Body of pancreas (tissue), 4 donors: Measurements from ENCODE around the gene PCSK2. TPM values are rescaled to one million over a fixed set of nuclear protein-coding genes. Genes with fewer than 3 reads are reported as not detected.

ENCODE experiments used
- ATAC-seq: fragments of 150-250 bp; one replicate; pipeline ENCODE4 v1.9.1; 2016
- DNase-seq, 4 donors: peaks; one replicate each; pipeline ENCODE4 v3.0.0-alpha.2; 2019
- H3K27ac ChIP-seq, 4 donors: fragments of 200-600 bp; sonication (generic); 1 replicate in 3 of 4; 2 replicates in 1 of 4; pipeline versions ENCODE4 v1.5.1 to v1.6.1; 2016 to 2019; ENCODE audit warnings: mild to moderate bottlenecking in 1 of 4, mixed read lengths in 1 of 4, moderate library complexity in 1 of 4
- H3K27me3 ChIP-seq, 2 donors: fragments of 200-600 bp; sonication (generic); one replicate each; pipeline ENCODE4 v1.6.0; 2016; ENCODE audit warnings: mild to moderate bottlenecking in 1 of 2
- H3K36me3 ChIP-seq, 2 donors: fragments of 200-600 bp; sonication (generic); replicated peaks in 1 of 2; 2 replicates each; pipeline ENCODE4 v1.5.1; 2016; ENCODE audit warnings: low read depth in 2 of 2; ENCODE audit not compliant: insufficient read depth in 1 of 2
- H3K4me1 ChIP-seq: fragments of 200-600 bp; sonication (generic); one replicate; pipeline ENCODE4 v1.6.0; 2016
- H3K4me3 ChIP-seq, 2 donors: fragments of 200-600 bp; sonication (generic); 1 replicate in 1 of 2; 2 replicates in 1 of 2; pipeline ENCODE4 v1.5.1; 2016 to 2019
- H3K9me3 ChIP-seq, 3 donors: fragments of 200-600 bp; sonication (generic); 1 replicate in 2 of 3; 2 replicates in 1 of 3; pipeline ENCODE4 v1.5.1; 2016
- POLR2A ChIP-seq, 3 donors: fragments of 450-650 bp; IDR thresholded peaks; one replicate each; pipeline ENCODE4 v1.6.1; 2016; ENCODE audit warnings: antibody characterized with exemption in 3 of 3, mild to moderate bottlenecking in 2 of 3
- WGBS, 2 donors: methylation state at CpG; one replicate each; pipeline ENCODE4 v1.1.5; 2017; 5-methylcytosine and 5-hydroxymethylcytosine counted together
- intact Hi-C: fragments of 100-400 bp; cut with DNase I; formaldehyde crosslinking; loops from one replicate; pipeline ENCODE4 v1.15.1; 2023
- total RNA-seq, 2 donors: library from RNA; depleted of rRNA; stranded (reverse); fragments of >200 nt; gene quantifications; one replicate each; pipeline ENCODE4 v1.1.0, GENCODE V29; 2016
- TF ChIP-seq, protein P1 (sequence below), 7 experiments: fragments of 450-650 bp in 4 of 7; fragments of 200-600 bp in 3 of 7; sonication (generic) in 3 of 7; IDR thresholded peaks; one replicate each; pipeline ENCODE4 v1.5.1; 2016 to 2019; ENCODE audit warnings: antibody characterized with exemption in 7 of 7

PCSK2 gene
- total RNA-seq, 2 donors from 2014 or later: 3.3 to 7.0 TPM

- Histone ChIP-seq H3K9me3 (no peaks in the 10 kb centered on the region), H3K36me3 (no peaks in the 10 kb centered on the region), H3K27me3 (no peaks in the 10 kb centered on the region), H3K4me3 (no peak overlapping the region), H3K4me1 (no peaks in the 10 kb centered on the region), H3K27ac (no peak overlapping the region)
- TF ChIP-seq, protein P1, sequence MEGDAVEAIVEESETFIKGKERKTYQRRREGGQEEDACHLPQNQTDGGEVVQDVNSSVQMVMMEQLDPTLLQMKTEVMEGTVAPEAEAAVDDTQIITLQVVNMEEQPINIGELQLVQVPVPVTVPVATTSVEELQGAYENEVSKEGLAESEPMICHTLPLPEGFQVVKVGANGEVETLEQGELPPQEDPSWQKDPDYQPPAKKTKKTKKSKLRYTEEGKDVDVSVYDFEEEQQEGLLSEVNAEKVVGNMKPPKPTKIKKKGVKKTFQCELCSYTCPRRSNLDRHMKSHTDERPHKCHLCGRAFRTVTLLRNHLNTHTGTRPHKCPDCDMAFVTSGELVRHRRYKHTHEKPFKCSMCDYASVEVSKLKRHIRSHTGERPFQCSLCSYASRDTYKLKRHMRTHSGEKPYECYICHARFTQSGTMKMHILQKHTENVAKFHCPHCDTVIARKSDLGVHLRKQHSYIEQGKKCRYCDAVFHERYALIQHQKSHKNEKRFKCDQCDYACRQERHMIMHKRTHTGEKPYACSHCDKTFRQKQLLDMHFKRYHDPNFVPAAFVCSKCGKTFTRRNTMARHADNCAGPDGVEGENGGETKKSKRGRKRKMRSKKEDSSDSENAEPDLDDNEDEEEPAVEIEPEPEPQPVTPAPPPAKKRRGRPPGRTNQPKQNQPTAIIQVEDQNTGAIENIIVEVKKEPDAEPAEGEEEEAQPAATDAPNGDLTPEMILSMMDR (IDR thresholded peaks at IDR 0.05): no peak
- TF ChIP-seq POLR2A (IDR thresholded peaks at IDR 0.05): no peak
- DNase-seq (no peak), ATAC-seq (no peak)
- 78 to 89% methylated on average over 1 of the region's 1 CpG for WGBS, 2 donors
- intact Hi-C loops: no loop called here
Observed at GRCh38 chr20:17343091-17343490, 116.3 kb downstream of the PCSK2 start.

DNA sequence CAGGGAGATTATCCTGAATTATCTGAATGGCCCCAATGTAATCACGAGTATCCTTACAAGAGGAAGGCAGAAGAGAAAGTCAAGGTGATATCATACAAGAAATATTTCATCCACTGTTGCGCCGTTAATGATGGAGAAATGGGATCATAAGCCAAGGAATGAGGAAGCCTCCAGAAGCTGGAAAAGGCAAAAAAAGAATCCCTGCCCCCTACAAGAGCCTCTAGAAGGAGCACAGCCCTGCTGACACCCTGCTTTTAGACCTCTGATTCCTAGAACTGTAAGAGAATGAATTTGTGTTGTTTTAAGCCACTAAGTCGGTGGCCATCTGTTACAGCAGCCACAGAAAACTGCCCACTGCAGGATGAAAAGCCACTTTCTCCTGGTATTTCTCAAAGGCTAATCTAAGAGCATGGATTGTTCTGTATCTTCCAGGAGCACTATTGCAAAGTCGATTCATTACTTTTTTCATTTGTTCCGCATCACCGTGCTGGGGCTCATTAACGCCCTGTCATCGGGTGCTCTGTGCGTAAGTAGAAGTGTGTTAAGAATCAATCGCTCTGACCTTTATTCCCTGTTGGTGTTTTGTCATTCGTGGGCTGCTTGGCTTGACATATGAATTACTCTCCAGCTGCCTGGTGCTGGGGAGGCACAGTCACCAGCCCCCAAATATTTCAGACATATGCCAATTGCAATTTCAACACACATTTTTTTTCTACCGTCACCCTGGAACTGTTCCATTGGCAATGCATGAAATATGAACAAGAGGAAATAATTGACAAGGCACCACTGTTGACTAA is 117.0 kb downstream of the PCSK2 start:
- no peak overlapping the region for H3K4me3 ChIP-seq
- 29 to 38% methylated on average over 13 of the region's 13 CpGs for WGBS, 2 donors
- ATAC-seq (no peak), DNase-seq (no peak)
- H3K27me3 ChIP-seq: no peaks in the 10 kb centered on the region
- intact Hi-C loops: no loop called here
- TF ChIP-seq, protein P1 (IDR thresholded peaks at IDR 0.05): no peak
- TF ChIP-seq POLR2A (IDR thresholded peaks at IDR 0.05): no peak
- H3K9me3 ChIP-seq: no peaks in the 10 kb centered on the region
- H3K4me1 ChIP-seq: no peaks in the 10 kb centered on the region
- H3K27ac ChIP-seq: no peak overlapping the region
- no peaks in the 10 kb centered on the region for H3K36me3 ChIP-seq

DNA sequence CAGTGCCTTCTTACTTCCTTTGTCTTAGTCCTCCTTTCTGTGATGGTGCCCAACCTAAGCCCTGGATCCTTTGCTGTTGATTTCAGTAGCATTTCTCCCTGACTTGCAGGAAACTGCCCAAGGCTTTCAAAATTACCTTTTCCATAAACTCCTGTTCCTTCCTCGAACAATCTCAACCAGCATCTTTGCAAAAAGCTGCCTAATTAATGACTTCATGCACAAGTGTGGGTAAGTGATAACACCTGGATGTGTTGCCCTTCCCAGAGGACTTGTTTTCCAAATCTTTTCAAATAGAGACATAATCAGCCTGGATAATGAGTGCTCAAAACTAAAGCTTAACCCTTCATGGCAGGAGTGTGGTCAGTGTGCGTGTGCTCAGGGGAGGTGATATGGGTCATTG is 118.0 kb downstream of the PCSK2 start:
- Histone ChIP-seq H3K4me1 (no peaks in the 10 kb centered on the region), H3K9me3 (no peaks in the 10 kb centered on the region), H3K27me3 (no peaks in the 10 kb centered on the region), H3K27ac (no peak overlapping the region), H3K4me3 (no peak overlapping the region), H3K36me3 (no peaks in the 10 kb centered on the region)
- 59 to 65% methylated on average over 2 of the region's 2 CpGs for WGBS, 2 donors
- DNase-seq (no peak), ATAC-seq (no peak)
- intact Hi-C loops: no loop called here
- TF ChIP-seq, protein P1 (IDR thresholded peaks at IDR 0.05): no peak
- TF ChIP-seq POLR2A (IDR thresholded peaks at IDR 0.05): no peak

DNA sequence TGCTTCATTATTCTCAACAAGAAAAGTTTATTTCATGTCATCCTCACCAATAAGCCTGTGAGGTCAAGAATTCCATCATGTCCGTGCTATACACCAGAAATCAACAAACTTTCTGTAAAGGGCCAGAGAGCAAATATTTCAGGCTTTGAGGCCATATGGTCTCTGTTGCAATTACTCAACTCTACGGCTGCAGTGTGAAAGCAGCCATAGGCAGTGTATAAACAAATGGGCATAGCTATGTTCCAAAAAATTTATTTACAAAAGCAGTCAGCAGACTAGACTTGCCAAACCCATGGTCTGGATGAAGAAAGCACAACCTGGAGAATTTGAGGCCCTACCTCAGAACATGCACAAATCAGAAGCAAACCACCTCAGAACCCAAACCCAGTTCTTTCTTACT is 118.5 kb downstream of the PCSK2 start:
- ATAC-seq (no peak), DNase-seq (no peak)
- Histone ChIP-seq H3K4me1 (no peaks in the 10 kb centered on the region), H3K36me3 (no peaks in the 10 kb centered on the region), H3K9me3 (no peaks in the 10 kb centered on the region), H3K27ac (no peak overlapping the region), H3K27me3 (no peaks in the 10 kb centered on the region), H3K4me3 (no peak overlapping the region)
- WGBS, 2 donors: 34 to 35% methylated on average over 2 of the region's 2 CpGs
- TF ChIP-seq POLR2A (IDR thresholded peaks at IDR 0.05): no peak
- TF ChIP-seq, protein P1 (IDR thresholded peaks at IDR 0.05): no peak
- intact Hi-C loops: no loop called here

GRCh38 chr20:17350321-17350720 is 123.5 kb downstream of the PCSK2 start:
- no peak for TF ChIP-seq POLR2A (IDR thresholded peaks at IDR 0.05)
- TF ChIP-seq, protein P1 (IDR thresholded peaks at IDR 0.05): no peak
- intact Hi-C loops: no loop called here
- ATAC-seq: no peak

More at GRCh38 chr20:17350321-17350720, 123.5 kb downstream of the PCSK2 start:
- H3K4me1 ChIP-seq: no peaks in the 10 kb centered on the region
- no peaks in the 10 kb centered on the region for H3K27me3 ChIP-seq
- H3K27ac ChIP-seq: no peak overlapping the region
- no peaks in the 10 kb centered on the region for H3K9me3 ChIP-seq
- DNase-seq: no peak
- no peaks in the 10 kb centered on the region for H3K36me3 ChIP-seq
- no peak overlapping the region for H3K4me3 ChIP-seq
- WGBS, 2 donors: 70 to 73% methylated on average over 3 of the region's 3 CpGs
